Neuronal stem cell (in vitro differentiated cells): ENCODE data around the gene FRMD5.
"Not testable (repeated sequence)": the region's sequence is repeated elsewhere in the genome, so short reads cannot be mapped to it uniquely, and the experiment has no call there.

ENCODE experiments used
- DNase-seq: peaks from one replicate; pipeline ENCODE4 v3.0.0-alpha.2; 2013; ENCODE audit warnings: low spot score
- H2AFZ ChIP-seq: one replicate; pipeline ENCODE4 v1.6.1; 2013; ENCODE audit warnings: mild to moderate bottlenecking, low read length, inconsistent platforms
- H2AK5ac ChIP-seq: 2 replicates; pipeline ENCODE4 v1.6.1; 2013; ENCODE audit warnings: low read depth, mild to moderate bottlenecking, inconsistent platforms, low read length, moderate library complexity, mixed read lengths
- H2BK120ac ChIP-seq: 2 replicates; pipeline ENCODE4 v1.6.1; 2013; ENCODE audit warnings: low read depth, mild to moderate bottlenecking, inconsistent platforms, low read length, moderate library complexity, mixed read lengths
- H2BK12ac ChIP-seq: one replicate; pipeline ENCODE4 v1.6.1; 2013; ENCODE audit warnings: low read length, inconsistent platforms
- H2BK15ac ChIP-seq: 2 replicates; pipeline ENCODE4 v1.6.1; 2013; ENCODE audit warnings: mild to moderate bottlenecking, low read length, inconsistent platforms, mixed read lengths
- H2BK5ac ChIP-seq: one replicate; pipeline ENCODE4 v1.6.1; 2013; ENCODE audit warnings: inconsistent platforms, mild to moderate bottlenecking, low read length, moderate library complexity
- H3K14ac ChIP-seq: one replicate; pipeline ENCODE4 v1.6.1; 2013; ENCODE audit warnings: low read length, inconsistent platforms
- H3K18ac ChIP-seq: 2 replicates; pipeline ENCODE4 v1.6.1; 2013; ENCODE audit warnings: low read length, inconsistent platforms
- H3K23ac ChIP-seq: 2 replicates; pipeline ENCODE4 v1.6.1; 2013; ENCODE audit warnings: low read depth, mild to moderate bottlenecking, mixed read lengths, low read length, inconsistent platforms; ENCODE audit not compliant: poor library complexity
- H3K27ac ChIP-seq: replicated peaks from 3 replicates; pipeline ENCODE4 v1.5.1; 2013; ENCODE audit warnings: low read length, inconsistent platforms
- H3K27me3 ChIP-seq, 3 experiments: 2 replicates each; pipeline ENCODE4 v1.6.1; 2013; ENCODE audit warnings: low read length in 3 of 3, mild to moderate bottlenecking in 2 of 3, inconsistent platforms in 1 of 3, low read depth in 1 of 3, mixed read lengths in 1 of 3, moderate library complexity in 1 of 3; ENCODE audit not compliant: control insufficient read depth in 3 of 3, insufficient read depth in 3 of 3
- H3K36me3 ChIP-seq, 2 donors: replicated peaks in 1 of 2; 2 replicates each; pipeline ENCODE4 v1.6.1; 2013; ENCODE audit warnings: low read length in 2 of 2; ENCODE audit not compliant: control insufficient read depth in 2 of 2, insufficient read depth in 2 of 2
- H3K4ac ChIP-seq: 2 replicates; pipeline ENCODE4 v1.6.1; 2013; ENCODE audit warnings: inconsistent platforms, mild to moderate bottlenecking, low read length, moderate library complexity
- H3K4me1 ChIP-seq, 2 donors: 1 replicate in 1 of 2; 2 replicates in 1 of 2; pipeline ENCODE4 v1.6.1; 2013; ENCODE audit warnings: low read length in 2 of 2, low read depth in 1 of 2; ENCODE audit not compliant: control insufficient read depth in 2 of 2, insufficient read depth in 1 of 2
- H3K4me2 ChIP-seq: one replicate; pipeline ENCODE4 v1.6.1; 2013; ENCODE audit warnings: mild to moderate bottlenecking, low read length, inconsistent platforms; ENCODE audit not compliant: insufficient read depth, poor library complexity, severe bottlenecking
- H3K4me3 ChIP-seq, 2 donors: 2 replicates each; pipeline ENCODE4 v1.5.1; 2013; ENCODE audit warnings: low read length in 2 of 2, mild to moderate bottlenecking in 2 of 2, inconsistent platforms in 1 of 2, moderate library complexity in 1 of 2
- H3K79me1 ChIP-seq: one replicate; pipeline ENCODE4 v1.6.1; 2013; ENCODE audit warnings: low read depth, mild to moderate bottlenecking, inconsistent platforms, low read length, moderate library complexity
- H3K9ac ChIP-seq: one replicate; pipeline ENCODE4 v1.6.1; 2013; ENCODE audit warnings: mild to moderate bottlenecking, low read depth, low read length, inconsistent platforms; ENCODE audit not compliant: poor library complexity
- H3K9me3 ChIP-seq, 2 donors: replicated peaks in 1 of 2; 2 replicates each; pipeline versions ENCODE3 to v1.6.1; 2013; ENCODE audit warnings: low read length in 2 of 2, mild to moderate bottlenecking in 2 of 2, inconsistent platforms in 1 of 2, low read depth in 1 of 2, mixed read lengths in 1 of 2, moderate library complexity in 1 of 2; ENCODE audit not compliant: control insufficient read depth in 2 of 2, insufficient read depth in 1 of 2
- H4K8ac ChIP-seq: one replicate; pipeline ENCODE4 v1.6.1; 2013; ENCODE audit warnings: low read depth, mild to moderate bottlenecking, inconsistent platforms, low read length, moderate library complexity
- H4K91ac ChIP-seq: one replicate; pipeline ENCODE4 v1.6.1; 2013; ENCODE audit warnings: low read length, low read depth, mild to moderate bottlenecking, inconsistent platforms; ENCODE audit not compliant: poor library complexity
- WGBS, 2 donors: extraction: QIAGEN DNeasy Blood & Tissue Kit; methylation state at CpG; one replicate each; pipeline ENCODE4 v1.1.7; 2013; ENCODE audit warnings: missing lambda C conversion rate in 2 of 2, mixed read lengths in 1 of 2; ENCODE audit not compliant: insufficient read length in 2 of 2, insufficient replicate concordance in 1 of 2; ENCODE audit errors: extremely low coverage in 2 of 2; 5-methylcytosine and 5-hydroxymethylcytosine counted together

Gene FRMD5

GRCh38 chr15:43830691-43831275, 364.3 kb downstream of the FRMD5 start:
- H3K36me3 ChIP-seq, result peaks cover 6 to 51% of the 10 kb centered on the region in 2 donors
- not testable (repeated sequence) for H3K4me2 ChIP-seq, H2AFZ ChIP-seq, H3K27me3 ChIP-seq, H3K23ac ChIP-seq, H3K27ac ChIP-seq, H4K91ac ChIP-seq, H3K9ac ChIP-seq, H2BK120ac ChIP-seq, H2AK5ac ChIP-seq, H4K8ac ChIP-seq, H2BK15ac ChIP-seq, H3K18ac ChIP-seq, H3K4me3 ChIP-seq, H3K4me1 ChIP-seq, H2BK12ac ChIP-seq, H3K79me1 ChIP-seq, H3K9me3 ChIP-seq, H3K4ac ChIP-seq, DNase-seq, H2BK5ac ChIP-seq, H3K14ac ChIP-seq
- no CpG with 5 or more reads among the region's 9 CpGs for WGBS, 2 donors

GRCh38 chr15:43829951-43830540, 365.0 kb downstream of the FRMD5 start:
- WGBS, 2 donors, result no CpG with 5 or more reads among the region's 9 CpGs
- not testable (repeated sequence) for H2BK15ac ChIP-seq, H4K8ac ChIP-seq, H2BK120ac ChIP-seq, H3K9ac ChIP-seq, H3K4ac ChIP-seq, H3K4me1 ChIP-seq, H3K4me2 ChIP-seq, H2AFZ ChIP-seq, H2BK5ac ChIP-seq, H3K9me3 ChIP-seq, H3K14ac ChIP-seq, H3K27ac ChIP-seq, H3K79me1 ChIP-seq, H2BK12ac ChIP-seq, DNase-seq, H2AK5ac ChIP-seq, H3K27me3 ChIP-seq, H4K91ac ChIP-seq, H3K4me3 ChIP-seq, H3K18ac ChIP-seq, H3K23ac ChIP-seq
- peaks cover 5 to 44% of the 10 kb centered on the region in 2 donors for H3K36me3 ChIP-seq

- Histone ChIP-seq H3K9me3 (no peaks in the 10 kb centered on the region), H2AK5ac (no peak overlapping the region), H3K14ac (no peak overlapping the region), H4K8ac (no peak overlapping the region), H3K36me3 (peaks cover 5 to 40% of the 10 kb centered on the region in 2 donors), H3K4ac (no peak overlapping the region), H3K4me2 (no peak overlapping the region), H2AFZ (no peak overlapping the region), H3K18ac (no peak overlapping the region), H3K4me1 (peaks cover 3 to 4% of the 10 kb centered on the region in 2 donors), H2BK15ac (no peak overlapping the region), H3K27ac (no peak overlapping the region), H3K23ac (no peak overlapping the region), H2BK120ac (no peak overlapping the region), H3K27me3 (no peaks in the 10 kb centered on the region), H3K9ac (no peak overlapping the region), H3K79me1 (no peaks in the 10 kb centered on the region), H2BK5ac (no peak overlapping the region), H4K91ac (no peak overlapping the region), H3K4me3 (peak overlapping the region in 1 of 2 donors; percentile 76), H2BK12ac (no peak overlapping the region)
- WGBS, 2 donors, result no CpG with 5 or more reads among the region's 6 CpGs
- DNase-seq, result no peak
Measured at GRCh38 chr15:43828061-43828657, 366.9 kb downstream of the FRMD5 start.

- Histone ChIP-seq H2BK120ac (no peak within 1 kb of the TSS), H2BK12ac (no peak within 1 kb of the TSS), H3K79me1 (no peaks in the 10 kb centered on the region), H2AFZ (peak within 1 kb of the TSS; percentile 97), H3K27me3 (no peaks in the 10 kb centered on the region), H2BK5ac (no peak within 1 kb of the TSS), H3K27ac (no peak within 1 kb of the TSS), H3K18ac (peak within 1 kb of the TSS; percentile 64), H3K9me3 (no peaks in the 10 kb centered on the region), H3K4me1 (peaks cover 3 to 4% of the 10 kb centered on the region in 2 donors), H3K23ac (peak within 1 kb of the TSS; percentile 93), H3K9ac (peak within 1 kb of the TSS; percentile 84), H3K4ac (no peak within 1 kb of the TSS), H4K8ac (no peak within 1 kb of the TSS), H4K91ac (no peak within 1 kb of the TSS), H3K4me2 (peak within 1 kb of the TSS; percentile 80), H3K4me3 (peak within 1 kb of the TSS; percentile 76 to 84), H3K36me3 (peaks cover 5 to 37% of the 10 kb centered on the region in 2 donors), H2BK15ac (no peak within 1 kb of the TSS), H2AK5ac (no peak within 1 kb of the TSS), H3K14ac (no peak within 1 kb of the TSS)
- DNase-seq, result peak; percentile 61
- WGBS, 2 donors, result no CpG with 5 or more reads among the region's 48 CpGs
Measured at GRCh38 chr15:43826508-43827341, 368.3 kb downstream of the FRMD5 start, which contains the start of gene WDR76. Gene WDR76 (plus strand): TSS chr15:43827002. CDS start chr15:43827033, 31 bp downstream.
